GM19395 (cell line): Measurements from ENCODE around the gene KLHL26.

Experiments
- ATAC-seq: cut with Tn5 transposase; IDR thresholded peaks from one replicate; pipeline ENCODE4 v1.9.1; 2021; ENCODE audit warnings: mild to moderate bottlenecking, moderate library complexity; ENCODE audit not compliant: unreplicated experiment

The KLHL26 gene

GRCh38 chr19:18612772-18613588 is 23.8 kb upstream of the KLHL26 start, which contains the start of gene TMEM59L:
Gene TMEM59L, plus strand, starts transcription at chr19:18612870. Its CDS starts 89 bp downstream, at chr19:18612959.
- no peak for ATAC-seq

- ATAC-seq = no peak
These were observed 23.1 kb upstream of the KLHL26 start for GRCh38 chr19:18613589-18614234.

GRCh38 chr19:18616023-18616422 is 20.8 kb upstream of the KLHL26 start:
- ATAC-seq = no peak

GRCh38 chr19:18617562-18617961 is 19.3 kb upstream of the KLHL26 start:
- ATAC-seq = no peak

- ATAC-seq = no peak
These were observed 18.6 kb upstream of the KLHL26 start for GRCh38 chr19:18618236-18618635.

GRCh38 chr19:18620311-18620710 is 16.5 kb upstream of the KLHL26 start:
- no peak for ATAC-seq

- ATAC-seq = no peak
These were observed 15.9 kb upstream of the KLHL26 start for GRCh38 chr19:18620902-18621301.

GRCh38 chr19:18626906-18627305 is 9.9 kb upstream of the KLHL26 start:
- ATAC-seq = no peak

- no peak for ATAC-seq
These were observed 7.4 kb upstream of the KLHL26 start for GRCh38 chr19:18629166-18630088.

- ATAC-seq = no peak
These were observed 3.5 kb upstream of the KLHL26 start for GRCh38 chr19:18633321-18633720.

GRCh38 chr19:18634612-18635297 is 2.1 kb upstream of the KLHL26 start:
- no peak for ATAC-seq

GRCh38 chr19:18635831-18636182 is 1.0 kb upstream of the KLHL26 start:
- no peak for ATAC-seq

- ATAC-seq = peak; percentile 83
These were observed 452 bp upstream of the KLHL26 start for GRCh38 chr19:18636183-18636968.

GRCh38 chr19:18637673-18638630 is 1.1 kb downstream of the KLHL26 start:
- no peak for ATAC-seq

- no peak for ATAC-seq
These were observed 2.9 kb downstream of the KLHL26 start for GRCh38 chr19:18639706-18640243.

- no peak for ATAC-seq
These were observed 7.6 kb downstream of the KLHL26 start for GRCh38 chr19:18644196-18645034.

- ATAC-seq = no peak
These were observed 8.2 kb downstream of the KLHL26 start for GRCh38 chr19:18645035-18645511.
